ENCODE measurements around the gene INTS11. TPM values are rescaled to one million over a fixed set of nuclear protein-coding genes. Genes with fewer than 3 reads are reported as not detected.

INTS11 gene
- total and polyA plus RNA-seq, 2 experiments from 2014 or later, result 102 to 161 TPM

DNA sequence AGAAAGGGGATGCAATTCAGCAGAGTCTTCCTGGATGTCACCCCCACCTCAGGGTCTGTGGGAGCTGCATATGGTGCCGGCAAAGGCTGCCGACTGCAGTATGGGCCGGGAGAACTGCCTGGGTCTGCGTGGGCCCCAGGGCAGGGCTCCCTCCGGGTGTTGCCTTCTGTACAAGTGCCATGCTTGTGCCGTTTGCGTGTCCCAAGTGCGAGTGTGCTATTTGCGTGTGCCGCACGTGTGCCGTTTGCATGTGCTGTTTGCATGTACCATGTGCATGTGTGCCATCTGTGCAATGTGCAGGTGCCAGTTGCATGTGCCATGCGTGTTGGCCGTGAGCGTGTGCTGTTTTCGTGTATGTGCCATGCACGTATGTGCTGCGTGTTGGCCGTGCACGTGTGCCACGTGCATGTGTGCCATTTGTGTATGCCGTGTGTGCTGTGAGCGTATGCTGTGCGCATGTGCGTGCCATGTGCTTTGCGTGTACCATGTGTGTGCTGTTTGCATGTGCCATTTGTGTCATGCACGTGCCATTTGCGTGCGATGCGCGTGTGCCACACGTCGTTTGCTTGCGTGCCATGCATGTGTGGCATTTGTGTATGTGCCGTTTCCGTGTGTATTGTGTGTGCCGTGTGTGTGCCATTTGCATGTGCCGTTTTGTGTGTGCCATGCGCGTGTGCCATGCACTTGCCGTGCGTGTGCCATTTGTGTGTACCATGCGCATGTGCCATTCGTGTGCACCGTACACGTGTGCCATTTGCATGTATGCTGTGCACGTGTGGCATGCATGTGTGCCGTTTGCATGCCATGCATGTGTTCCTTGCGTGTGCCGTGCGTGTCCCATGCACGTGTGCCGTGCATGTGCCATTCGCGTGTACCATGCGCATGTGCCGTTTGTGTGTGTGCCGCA is 5.1 kb upstream of the INTS11 start:
- H4K20me1 ChIP-seq (replicated peaks; ENCODE audit: insufficient read depth), result no peaks in the 10 kb centered on the region
- no peak overlapping the region for H3K27ac Mint-ChIP-seq

More for the DNA sequence above, 5.1 kb upstream of the INTS11 start:
- Mint-ChIP-seq H3K4me3 (no peak overlapping the region; the same call in 2 of the 3 replicates), H3K27me3 (ENCODE audit: insufficient read depth, low read depth, poor library complexity) (peaks cover 16% of the 10 kb centered on the region), H3K36me3 (ENCODE audit: low read depth) (peaks cover 5% of the 10 kb centered on the region; the same call in 2 of the 3 replicates), H3K4me1 (no peaks in the 10 kb centered on the region), H3K9me3 (no peaks in the 10 kb centered on the region)
- Histone ChIP-seq H3K27me3 (ENCODE audit: insufficient read depth) (no peaks in the 10 kb centered on the region), H2AFZ (no peak overlapping the region), H3K36me3 (ENCODE audit: insufficient read depth) (no peaks in the 10 kb centered on the region), H3K27ac (ENCODE audit: low read depth) (no peak overlapping the region), H3K9me2 (ENCODE audit: insufficient read depth) (no peaks in the 10 kb centered on the region), H3F3A (replicated peaks; ENCODE audit: low read depth) (peaks cover 15% of the 10 kb centered on the region; the same call in 1 of the 2 replicates), H3K4me2 (no peak overlapping the region), H3K4me1 (ENCODE audit: insufficient read depth) (no peaks in the 10 kb centered on the region), H3K4me3 (no peak overlapping the region), H3K79me2 (replicated peaks; ENCODE audit: insufficient read depth) (peaks cover 8% of the 10 kb centered on the region; the same call in 1 of the 2 replicates)
- TF ChIP-seq STAT1 (IDR thresholded peaks at IDR 0.05; ENCODE audit: unreplicated experiment) (no peak), CTCF (conservative IDR thresholded peaks at IDR 0.05; ENCODE audit: low read depth in 2 of 2) (no peak), ZNF114 (CRISPR knock-in tag; IDR thresholded peaks at IDR 0.05) (no peak), ZNF331 (CRISPR knock-in tag; IDR thresholded peaks at IDR 0.05; ENCODE audit: low read depth) (no peak), NANOG (IDR thresholded peaks at IDR 0.05; ENCODE audit: borderline replicate concordance) (no peak), EZH2phosphoT487 (IDR thresholded peaks at IDR 0.05; ENCODE audit: unreplicated experiment) (no peak), CREB1 (CRISPR knock-in tag; IDR thresholded peaks at IDR 0.05; ENCODE audit: low read depth) (no peak), POLR2AphosphoS5 (IDR thresholded peaks at IDR 0.05; ENCODE audit: low read depth) (no peak), EZH2 (IDR thresholded peaks at IDR 0.05; ENCODE audit: low read depth, unreplicated experiment) (no peak), JUNB (IDR thresholded peaks at IDR 0.05; ENCODE audit: unreplicated experiment) (no peak)
- TF ChIP-seq, protein P1, sequence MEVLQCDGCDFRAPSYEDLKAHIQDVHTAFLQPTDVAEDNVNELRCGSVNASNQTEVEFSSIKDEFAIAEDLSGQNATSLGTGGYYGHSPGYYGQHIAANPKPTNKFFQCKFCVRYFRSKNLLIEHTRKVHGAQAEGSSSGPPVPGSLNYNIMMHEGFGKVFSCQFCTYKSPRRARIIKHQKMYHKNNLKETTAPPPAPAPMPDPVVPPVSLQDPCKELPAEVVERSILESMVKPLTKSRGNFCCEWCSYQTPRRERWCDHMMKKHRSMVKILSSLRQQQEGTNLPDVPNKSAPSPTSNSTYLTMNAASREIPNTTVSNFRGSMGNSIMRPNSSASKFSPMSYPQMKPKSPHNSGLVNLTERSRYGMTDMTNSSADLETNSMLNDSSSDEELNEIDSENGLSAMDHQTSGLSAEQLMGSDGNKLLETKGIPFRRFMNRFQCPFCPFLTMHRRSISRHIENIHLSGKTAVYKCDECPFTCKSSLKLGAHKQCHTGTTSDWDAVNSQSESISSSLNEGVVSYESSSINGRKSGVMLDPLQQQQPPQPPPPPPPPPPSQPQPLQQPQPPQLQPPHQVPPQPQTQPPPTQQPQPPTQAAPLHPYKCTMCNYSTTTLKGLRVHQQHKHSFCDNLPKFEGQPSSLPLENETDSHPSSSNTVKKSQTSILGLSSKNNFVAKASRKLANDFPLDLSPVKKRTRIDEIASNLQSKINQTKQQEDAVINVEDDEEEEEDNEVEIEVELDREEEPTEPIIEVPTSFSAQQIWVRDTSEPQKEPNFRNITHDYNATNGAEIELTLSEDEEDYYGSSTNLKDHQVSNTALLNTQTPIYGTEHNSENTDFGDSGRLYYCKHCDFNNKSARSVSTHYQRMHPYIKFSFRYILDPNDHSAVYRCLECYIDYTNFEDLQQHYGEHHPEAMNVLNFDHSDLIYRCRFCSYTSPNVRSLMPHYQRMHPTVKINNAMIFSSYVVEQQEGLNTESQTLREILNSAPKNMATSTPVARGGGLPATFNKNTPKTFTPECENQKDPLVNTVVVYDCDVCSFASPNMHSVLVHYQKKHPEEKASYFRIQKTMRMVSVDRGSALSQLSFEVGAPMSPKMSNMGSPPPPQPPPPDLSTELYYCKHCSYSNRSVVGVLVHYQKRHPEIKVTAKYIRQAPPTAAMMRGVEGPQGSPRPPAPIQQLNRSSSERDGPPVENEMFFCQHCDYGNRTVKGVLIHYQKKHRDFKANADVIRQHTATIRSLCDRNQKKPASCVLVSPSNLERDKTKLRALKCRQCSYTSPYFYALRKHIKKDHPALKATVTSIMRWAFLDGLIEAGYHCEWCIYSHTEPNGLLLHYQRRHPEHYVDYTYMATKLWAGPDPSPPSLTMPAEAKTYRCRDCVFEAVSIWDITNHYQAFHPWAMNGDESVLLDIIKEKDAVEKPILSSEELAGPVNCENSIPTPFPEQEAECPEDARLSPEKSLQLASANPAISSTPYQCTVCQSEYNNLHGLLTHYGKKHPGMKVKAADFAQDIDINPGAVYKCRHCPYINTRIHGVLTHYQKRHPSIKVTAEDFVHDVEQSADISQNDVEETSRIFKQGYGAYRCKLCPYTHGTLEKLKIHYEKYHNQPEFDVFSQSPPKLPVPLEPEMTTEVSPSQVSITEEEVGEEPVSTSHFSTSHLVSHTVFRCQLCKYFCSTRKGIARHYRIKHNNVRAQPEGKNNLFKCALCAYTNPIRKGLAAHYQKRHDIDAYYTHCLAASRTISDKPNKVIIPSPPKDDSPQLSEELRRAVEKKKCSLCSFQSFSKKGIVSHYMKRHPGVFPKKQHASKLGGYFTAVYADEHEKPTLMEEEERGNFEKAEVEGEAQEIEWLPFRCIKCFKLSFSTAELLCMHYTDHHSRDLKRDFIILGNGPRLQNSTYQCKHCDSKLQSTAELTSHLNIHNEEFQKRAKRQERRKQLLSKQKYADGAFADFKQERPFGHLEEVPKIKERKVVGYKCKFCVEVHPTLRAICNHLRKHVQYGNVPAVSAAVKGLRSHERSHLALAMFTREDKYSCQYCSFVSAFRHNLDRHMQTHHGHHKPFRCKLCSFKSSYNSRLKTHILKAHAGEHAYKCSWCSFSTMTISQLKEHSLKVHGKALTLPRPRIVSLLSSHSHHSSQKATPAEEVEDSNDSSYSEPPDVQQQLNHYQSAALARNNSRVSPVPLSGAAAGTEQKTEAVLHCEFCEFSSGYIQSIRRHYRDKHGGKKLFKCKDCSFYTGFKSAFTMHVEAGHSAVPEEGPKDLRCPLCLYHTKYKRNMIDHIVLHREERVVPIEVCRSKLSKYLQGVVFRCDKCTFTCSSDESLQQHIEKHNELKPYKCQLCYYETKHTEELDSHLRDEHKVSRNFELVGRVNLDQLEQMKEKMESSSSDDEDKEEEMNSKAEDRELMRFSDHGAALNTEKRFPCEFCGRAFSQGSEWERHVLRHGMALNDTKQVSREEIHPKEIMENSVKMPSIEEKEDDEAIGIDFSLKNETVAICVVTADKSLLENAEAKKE (CRISPR knock-in tag; IDR thresholded peaks at IDR 0.05), result no peak
- TF ChIP-seq, protein P2, sequence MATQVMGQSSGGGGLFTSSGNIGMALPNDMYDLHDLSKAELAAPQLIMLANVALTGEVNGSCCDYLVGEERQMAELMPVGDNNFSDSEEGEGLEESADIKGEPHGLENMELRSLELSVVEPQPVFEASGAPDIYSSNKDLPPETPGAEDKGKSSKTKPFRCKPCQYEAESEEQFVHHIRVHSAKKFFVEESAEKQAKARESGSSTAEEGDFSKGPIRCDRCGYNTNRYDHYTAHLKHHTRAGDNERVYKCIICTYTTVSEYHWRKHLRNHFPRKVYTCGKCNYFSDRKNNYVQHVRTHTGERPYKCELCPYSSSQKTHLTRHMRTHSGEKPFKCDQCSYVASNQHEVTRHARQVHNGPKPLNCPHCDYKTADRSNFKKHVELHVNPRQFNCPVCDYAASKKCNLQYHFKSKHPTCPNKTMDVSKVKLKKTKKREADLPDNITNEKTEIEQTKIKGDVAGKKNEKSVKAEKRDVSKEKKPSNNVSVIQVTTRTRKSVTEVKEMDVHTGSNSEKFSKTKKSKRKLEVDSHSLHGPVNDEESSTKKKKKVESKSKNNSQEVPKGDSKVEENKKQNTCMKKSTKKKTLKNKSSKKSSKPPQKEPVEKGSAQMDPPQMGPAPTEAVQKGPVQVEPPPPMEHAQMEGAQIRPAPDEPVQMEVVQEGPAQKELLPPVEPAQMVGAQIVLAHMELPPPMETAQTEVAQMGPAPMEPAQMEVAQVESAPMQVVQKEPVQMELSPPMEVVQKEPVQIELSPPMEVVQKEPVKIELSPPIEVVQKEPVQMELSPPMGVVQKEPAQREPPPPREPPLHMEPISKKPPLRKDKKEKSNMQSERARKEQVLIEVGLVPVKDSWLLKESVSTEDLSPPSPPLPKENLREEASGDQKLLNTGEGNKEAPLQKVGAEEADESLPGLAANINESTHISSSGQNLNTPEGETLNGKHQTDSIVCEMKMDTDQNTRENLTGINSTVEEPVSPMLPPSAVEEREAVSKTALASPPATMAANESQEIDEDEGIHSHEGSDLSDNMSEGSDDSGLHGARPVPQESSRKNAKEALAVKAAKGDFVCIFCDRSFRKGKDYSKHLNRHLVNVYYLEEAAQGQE (IDR thresholded peaks at IDR 0.05; ENCODE audit: unreplicated experiment), result no peak
- TF ChIP-seq, protein P3, sequence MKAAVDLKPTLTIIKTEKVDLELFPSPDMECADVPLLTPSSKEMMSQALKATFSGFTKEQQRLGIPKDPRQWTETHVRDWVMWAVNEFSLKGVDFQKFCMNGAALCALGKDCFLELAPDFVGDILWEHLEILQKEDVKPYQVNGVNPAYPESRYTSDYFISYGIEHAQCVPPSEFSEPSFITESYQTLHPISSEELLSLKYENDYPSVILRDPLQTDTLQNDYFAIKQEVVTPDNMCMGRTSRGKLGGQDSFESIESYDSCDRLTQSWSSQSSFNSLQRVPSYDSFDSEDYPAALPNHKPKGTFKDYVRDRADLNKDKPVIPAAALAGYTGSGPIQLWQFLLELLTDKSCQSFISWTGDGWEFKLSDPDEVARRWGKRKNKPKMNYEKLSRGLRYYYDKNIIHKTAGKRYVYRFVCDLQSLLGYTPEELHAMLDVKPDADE (IDR thresholded peaks at IDR 0.05), result no peak
- ATAC-seq, result no peak
- DNase-seq (ENCODE audit: low spot score), result no peak

All from GM23338 (cell line).